Nephron (organoid): Measurements from ENCODE around the gene TMC2.
"Not testable (repeated sequence)": the region's sequence is repeated elsewhere in the genome, so short reads cannot be mapped to it uniquely, and the experiment has no call there.

Experiments
- H3K27ac Mint-ChIP-seq, 3 experiments: 2 replicates each; pipeline ENCODE4 v1.8.0; 2020; ENCODE audit warnings: mixed read lengths in 3 of 3, mild to moderate bottlenecking in 2 of 3, moderate library complexity in 1 of 3
- H3K27me3 Mint-ChIP-seq: 2 replicates; pipeline ENCODE4 v1.8.0; 2021; ENCODE audit warnings: low read depth, mild to moderate bottlenecking, moderate library complexity, mixed read lengths
- H3K36me3 Mint-ChIP-seq: 2 replicates; pipeline ENCODE4 v1.8.0; 2020; ENCODE audit warnings: low read depth, mixed read lengths
- H3K4me1 Mint-ChIP-seq: 2 replicates; pipeline ENCODE4 v1.8.0; 2020; ENCODE audit warnings: mixed read lengths
- H3K4me3 Mint-ChIP-seq, 3 experiments: 2 replicates each; pipeline ENCODE4 v1.8.0; 2020; ENCODE audit warnings: mild to moderate bottlenecking in 3 of 3, mixed read lengths in 3 of 3, moderate library complexity in 2 of 3
- H3K9me3 Mint-ChIP-seq: 2 replicates; pipeline ENCODE4 v1.8.0; 2020; ENCODE audit warnings: mixed read lengths
- CTCF ChIP-seq, 3 experiments: fragments of 200-600 bp; sonication (generic); IDR thresholded peaks; one replicate each; pipeline ENCODE4 v1.5.0; 2021; ENCODE audit warnings: antibody characterized with exemption in 3 of 3; ENCODE audit not compliant: unreplicated experiment in 3 of 3

The TMC2 gene

GRCh38 chr20:2536560-2536986 is at the start of gene TMC2:
Gene TMC2 (plus strand): TSS chr20:2536573. CDS start chr20:2536622, 49 bp downstream.
- TF ChIP-seq CTCF (IDR thresholded peaks at IDR 0.05; ENCODE audit: unreplicated experiment in 3 of 3): no peak
- H3K4me3 Mint-ChIP-seq: no peak within 1 kb of the TSS
- no peaks in the 10 kb centered on the region for H3K9me3 Mint-ChIP-seq
- peaks cover 20% of the 10 kb centered on the region for H3K27me3 Mint-ChIP-seq
- H3K27ac Mint-ChIP-seq: peak within 1 kb of the TSS in 1 of 3 experiments; percentile 20
- H3K4me1 Mint-ChIP-seq: peaks cover 30% of the 10 kb centered on the region
- H3K36me3 Mint-ChIP-seq: no peaks in the 10 kb centered on the region

GRCh38 chr20:2502808-2503384 is 33.5 kb upstream of the TMC2 start:
- not testable (repeated sequence) for H3K4me1 Mint-ChIP-seq, H3K27me3 Mint-ChIP-seq, H3K27ac Mint-ChIP-seq, H3K4me3 Mint-ChIP-seq
- peaks cover 47% of the 10 kb centered on the region for H3K36me3 Mint-ChIP-seq
- H3K9me3 Mint-ChIP-seq: peaks cover 21% of the 10 kb centered on the region

GRCh38 chr20:2504803-2505202 is 31.6 kb upstream of the TMC2 start:
- peaks cover 32% of the 10 kb centered on the region for H3K36me3 Mint-ChIP-seq
- peak overlapping the region; percentile 10 to 57 (median 56) for H3K4me3 Mint-ChIP-seq
- not testable (repeated sequence) for H3K27me3 Mint-ChIP-seq, H3K27ac Mint-ChIP-seq
- peaks cover 12% of the 10 kb centered on the region for H3K4me1 Mint-ChIP-seq
- peaks cover 18% of the 10 kb centered on the region for H3K9me3 Mint-ChIP-seq

DNA sequence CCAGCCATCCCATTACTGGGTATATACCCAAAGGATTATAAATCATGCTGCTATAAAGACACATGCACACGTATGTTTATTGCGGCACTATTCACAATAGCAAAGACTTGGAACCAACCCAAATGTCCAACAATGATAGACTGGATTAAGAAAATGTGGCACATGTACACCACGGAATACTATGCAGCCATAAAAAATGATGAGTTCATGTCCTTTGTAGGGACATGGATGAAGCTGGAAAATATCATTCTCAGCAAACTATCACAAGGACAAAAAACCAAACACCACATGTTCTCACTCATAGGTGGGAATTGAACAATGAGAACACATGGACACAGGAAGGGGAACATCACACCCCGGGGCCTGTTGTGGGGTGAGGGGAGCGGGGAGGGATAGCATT is 29.9 kb upstream of the TMC2 start:
- Mint-ChIP-seq H3K4me1 (peaks cover 12% of the 10 kb centered on the region), H3K27me3 (peaks cover 10% of the 10 kb centered on the region), H3K4me3 (peak overlapping the region in 2 of 3 experiments; percentile 32 to 40), H3K36me3 (peaks cover 21% of the 10 kb centered on the region), H3K9me3 (peaks cover 14% of the 10 kb centered on the region)
- not testable (repeated sequence) for H3K27ac Mint-ChIP-seq

DNA sequence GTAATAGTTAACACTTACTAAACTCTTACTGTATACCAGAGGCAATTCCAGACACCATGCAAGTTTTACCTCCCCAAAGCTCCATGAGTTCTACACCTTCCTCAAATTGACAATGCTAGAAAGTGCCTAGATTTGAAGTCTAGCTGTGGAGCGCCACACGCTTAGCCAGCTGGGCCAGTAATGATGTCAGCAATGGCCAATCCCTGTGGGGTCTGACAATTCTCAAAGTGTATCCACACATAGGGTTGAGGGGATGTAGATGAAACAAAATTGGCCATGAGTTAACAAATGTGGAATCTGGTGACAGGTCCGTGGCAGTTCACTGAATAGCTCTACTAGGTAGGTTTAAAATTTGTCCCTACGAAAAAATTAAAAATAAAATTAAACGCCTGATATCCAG is 28.9 kb upstream of the TMC2 start:
- peaks cover 10% of the 10 kb centered on the region for H3K9me3 Mint-ChIP-seq
- H3K27me3 Mint-ChIP-seq: peaks cover 11% of the 10 kb centered on the region
- H3K4me3 Mint-ChIP-seq: peak overlapping the region; percentile 95 to 100 (median 99)
- no peak for TF ChIP-seq CTCF (IDR thresholded peaks at IDR 0.05; ENCODE audit: unreplicated experiment in 3 of 3)
- H3K27ac Mint-ChIP-seq: peak overlapping the region in 2 of 3 experiments; percentile 97 to 99
- peaks cover 12% of the 10 kb centered on the region for H3K4me1 Mint-ChIP-seq
- H3K36me3 Mint-ChIP-seq: peaks cover 16% of the 10 kb centered on the region

- Mint-ChIP-seq H3K9me3 (peaks cover 5% of the 10 kb centered on the region), H3K4me3 (peak overlapping the region; percentile 95 to 100 (median 99)), H3K27ac (peak overlapping the region; percentile 90 to 99 (median 97)), H3K4me1 (peaks cover 12% of the 10 kb centered on the region), H3K27me3 (peaks cover 16% of the 10 kb centered on the region), H3K36me3 (peaks cover 11% of the 10 kb centered on the region)
- no peak for TF ChIP-seq CTCF (IDR thresholded peaks at IDR 0.05; ENCODE audit: unreplicated experiment in 3 of 3)
Observed at GRCh38 chr20:2507875-2508630, 28.3 kb upstream of the TMC2 start.

DNA sequence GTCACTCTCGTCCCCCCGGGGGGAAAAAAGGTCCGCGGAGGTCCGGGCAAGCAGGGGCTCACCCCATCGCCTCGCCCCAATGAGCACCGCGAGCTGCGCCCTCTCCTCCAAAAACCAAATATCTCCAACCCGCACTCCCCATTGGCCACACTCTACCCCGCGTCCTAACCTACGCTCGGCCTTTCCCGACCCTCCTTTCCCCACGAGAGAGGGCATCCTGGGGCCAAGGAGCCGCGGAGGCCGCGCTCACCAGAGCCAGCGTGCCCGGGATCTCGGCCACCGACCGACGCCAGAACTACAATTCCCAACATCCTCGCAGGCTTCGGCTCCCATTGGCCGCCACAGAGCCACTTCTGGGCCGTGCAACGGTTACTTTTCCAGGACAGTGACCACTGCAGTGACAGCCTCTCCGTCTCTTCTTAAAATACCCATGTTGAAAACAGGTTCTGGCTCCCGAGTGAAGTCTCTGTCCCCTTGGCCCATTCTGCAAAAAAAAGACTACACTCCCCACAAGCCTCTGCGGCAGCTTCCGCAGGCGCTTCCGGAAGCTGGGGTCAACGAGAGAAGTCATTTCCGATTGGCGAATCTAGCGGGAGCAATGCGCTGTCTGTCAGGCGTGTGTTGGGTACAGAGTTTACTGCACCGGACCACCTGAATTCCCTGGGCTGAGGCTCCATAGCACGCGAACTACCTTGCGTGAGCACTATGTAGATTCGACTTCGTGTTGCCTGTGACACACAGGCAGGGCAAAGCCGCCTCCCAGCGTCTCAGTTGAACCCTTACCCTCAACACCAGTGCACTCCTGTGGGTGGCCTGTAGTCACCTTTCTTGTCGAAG is 27.5 kb upstream of the TMC2 start, which contains the start of gene ZNF343:
Gene ZNF343, minus strand, starts transcription at position 285 of the 837 bp plus-strand sequence. CDS start 15,020 bp downstream, outside the sequence.
- Mint-ChIP-seq H3K27ac (peak within 1 kb of the TSS; percentile 94 to 99 (median 97)), H3K4me3 (peak within 1 kb of the TSS; percentile 95 to 100 (median 99)), H3K4me1 (peaks cover 12% of the 10 kb centered on the region), H3K36me3 (peaks cover 9% of the 10 kb centered on the region), H3K27me3 (peaks cover 21% of the 10 kb centered on the region), H3K9me3 (peaks cover 4% of the 10 kb centered on the region)
- no peak for TF ChIP-seq CTCF (IDR thresholded peaks at IDR 0.05; ENCODE audit: unreplicated experiment in 3 of 3)
